Stimulated activated CD4-positive, alpha-beta T cell treated with anti-CD3 and anti-CD28 coated beads, Interleukin-1b, Interleukin-23, amount 100 ng/mL, for 48 hours (primary cell): ENCODE data around the gene PFDN4.
A peak's percentile ranks its signal among the peaks of the same experiment; 100 is the strongest.
"Not testable (repeated sequence)": the region's sequence is repeated elsewhere in the genome, so short reads cannot be mapped to it uniquely, and the experiment has no call there.

Experiments
- DNase-seq: peaks from one replicate; pipeline ENCODE4 v3.0.0-alpha.2; 2020

The PFDN4 gene

GRCh38 chr20:54201268-54201846, 6.5 kb upstream of the PFDN4 start:
- no peak for DNase-seq

GRCh38 chr20:54203281-54203680, 4.6 kb upstream of the PFDN4 start:
- no peak for DNase-seq

- DNase-seq, result no peak
These were observed 3.8 kb upstream of the PFDN4 start for GRCh38 chr20:54204063-54204462.

GRCh38 chr20:54204481-54204880, 3.4 kb upstream of the PFDN4 start:
- no peak for DNase-seq

- no peak for DNase-seq
These were observed 2.4 kb upstream of the PFDN4 start for GRCh38 chr20:54205450-54205849.

- no peak for DNase-seq
These were observed 689 bp upstream of the PFDN4 start for GRCh38 chr20:54207053-54207742.

GRCh38 chr20:54208548-54209176, 775 bp downstream of the PFDN4 start:
- no peak for DNase-seq

GRCh38 chr20:54209216-54209813, 1.4 kb downstream of the PFDN4 start:
- DNase-seq, result no peak

- no peak for DNase-seq
These were observed 4.3 kb downstream of the PFDN4 start for GRCh38 chr20:54212226-54212625.

GRCh38 chr20:54212871-54213270, 5.0 kb downstream of the PFDN4 start:
- DNase-seq, result no peak

- no peak for DNase-seq
These were observed 6.7 kb downstream of the PFDN4 start for GRCh38 chr20:54214566-54214965.

GRCh38 chr20:54215157-54215789, 7.4 kb downstream of the PFDN4 start:
- no peak for DNase-seq

GRCh38 chr20:54217762-54218161, 9.9 kb downstream of the PFDN4 start:
- DNase-seq, result no peak

- DNase-seq, result no peak
These were observed 10.6 kb downstream of the PFDN4 start for GRCh38 chr20:54218470-54218869.

GRCh38 chr20:54219751-54220426, 12.0 kb downstream of the PFDN4 start:
- DNase-seq, result no peak

- no peak for DNase-seq
These were observed 12.8 kb downstream of the PFDN4 start for GRCh38 chr20:54220722-54221121.

- DNase-seq, result peak; percentile 30
These were observed 13.5 kb downstream of the PFDN4 start for GRCh38 chr20:54221353-54221752.

GRCh38 chr20:54221996-54222890, 14.4 kb downstream of the PFDN4 start:
- no peak for DNase-seq

- no peak for DNase-seq
These were observed 15.4 kb downstream of the PFDN4 start for GRCh38 chr20:54223285-54223684.

GRCh38 chr20:54223751-54224150, 15.9 kb downstream of the PFDN4 start:
- no peak for DNase-seq

- not testable (repeated sequence) for DNase-seq
These were observed 16.8 kb downstream of the PFDN4 start for GRCh38 chr20:54224642-54225041.

- no peak for DNase-seq
These were observed 19.4 kb downstream of the PFDN4 start for GRCh38 chr20:54227241-54227640.
